Ovary (tissue), 9 donors: ENCODE data around the gene ATP8B3. TPM values are rescaled to one million over a fixed set of nuclear protein-coding genes. Genes with fewer than 3 reads are reported as not detected.

Experiments
- DNase-seq, 5 donors: peaks; one replicate each; pipeline ENCODE4 v3.0.0-alpha.2; 2019 to 2020
- H3K27ac ChIP-seq, 2 donors: fragments of 200-600 bp; one replicate each; pipeline versions ENCODE4 v1.5.1 to v1.8.0; 2019 to 2022
- H3K27me3 ChIP-seq: fragments of 200-600 bp; one replicate; pipeline ENCODE4 v1.8.0; 2022
- H3K36me3 ChIP-seq: fragments of 200-600 bp; sonication (generic); one replicate; pipeline ENCODE4 v1.5.1; 2019
- H3K4me1 ChIP-seq: one replicate; pipeline ENCODE4 v1.8.1; 2013; ENCODE audit warnings: mild to moderate bottlenecking, moderate library complexity; ENCODE audit not compliant: insufficient read depth
- H3K4me3 ChIP-seq: fragments of 200-600 bp; sonication (generic); one replicate; pipeline ENCODE4 v1.5.1; 2017
- H3K9me3 ChIP-seq, 2 donors: fragments of 200-600 bp in 1 of 2; sonication (generic) in 1 of 2; one replicate each; pipeline versions ENCODE4 v1.5.1 to v1.8.1; 2013 to 2019; ENCODE audit warnings: mild to moderate bottlenecking in 1 of 2, moderate library complexity in 1 of 2
- EP300 ChIP-seq: sonication (generic); formaldehyde crosslinking; IDR thresholded peaks from one replicate; pipeline ENCODE4 v1.6.1; 2017; ENCODE audit warnings: antibody characterized with exemption
- POLR2A ChIP-seq: fragments of 450-650 bp; IDR thresholded peaks from one replicate; pipeline ENCODE4 v1.6.1; 2017; ENCODE audit warnings: antibody characterized with exemption, mild to moderate bottlenecking, moderate library complexity
- WGBS, 3 donors: extraction: QIAGEN DNeasy Blood & Tissue Kit in 1 of 3; methylation state at CpG; one replicate each; pipeline versions ENCODE4 v1.1.5 to v1.1.7; 2013 to 2017; 5-methylcytosine and 5-hydroxymethylcytosine counted together
- intact Hi-C, 4 donors: fragments of 100-400 bp; cut with DNase I; formaldehyde crosslinking; loops; one replicate each; pipeline versions ENCODE4 v1.11.0 to v1.15.1; 2022 to 2023
- microRNA counts: library from miRNA; unstranded; fragments of <30 nt; microRNA quantifications from one replicate; lab custom pipeline; 2016
- microRNA-seq, 3 donors: library from miRNA; unstranded; fragments of <30 nt; microRNA quantifications; one replicate each; pipeline versions ENCODE4 to v1.2.0, GENCODE V29; 2019 to 2020
- polyA plus RNA-seq, 2 donors: library from polyadenylated mRNA; stranded (reverse); fragments of 200-250 nt in 1 of 2; fragments of 350-450 nt in 1 of 2; fragmentation: Illumina TruSeq in 1 of 2; extraction: RNeasy Lipid Tissue Mini Kit (QIAGEN cat#74804) in 1 of 2; gene quantifications; one replicate each; pipeline ENCODE4 v1.2.3, GENCODE V29; 2013 to 2014
- total RNA-seq, 7 donors: library from RNA; depleted of rRNA in 2 of 7; stranded (reverse); fragments of >200 nt in 2 of 7; fragmentation: NEBNext Ultra II Directional in 3 of 7; extraction: Animal tissue kit (Norgen Biotek cat#: 25700) in 3 of 7; gene quantifications; one replicate each; pipeline versions ENCODE4 v1.1.0 to v1.2.4, GENCODE V29; 2016 to 2023
- TF ChIP-seq, protein P1 (sequence below), 3 donors: fragments of 450-650 bp in 2 of 3; fragments of 200-600 bp in 1 of 3; IDR thresholded peaks; one replicate each; pipeline versions ENCODE4 v1.5.1 to v1.8.0; 2016 to 2022; ENCODE audit warnings: antibody characterized with exemption in 3 of 3, mild to moderate bottlenecking in 1 of 3
- donor health status: DM: no; HTN: no; CAD: no; lungs with moderate emphysema.
- donor health status: DM: no; HTN: no; CAD: no.
- donor health status: Bipolar disorder and iron deficiency.
- donor health status: DM: yes; HTN: yes; CAD: no.
- donor health status: DM: no; HTN: no; CAD: no.
- donor health status: DM: yes; HTN: yes; CAD: no.

ATP8B3 gene
- total and polyA plus RNA-seq, 9 donors, result 0.72 to 3.2 (median 1.5) TPM

DNA sequence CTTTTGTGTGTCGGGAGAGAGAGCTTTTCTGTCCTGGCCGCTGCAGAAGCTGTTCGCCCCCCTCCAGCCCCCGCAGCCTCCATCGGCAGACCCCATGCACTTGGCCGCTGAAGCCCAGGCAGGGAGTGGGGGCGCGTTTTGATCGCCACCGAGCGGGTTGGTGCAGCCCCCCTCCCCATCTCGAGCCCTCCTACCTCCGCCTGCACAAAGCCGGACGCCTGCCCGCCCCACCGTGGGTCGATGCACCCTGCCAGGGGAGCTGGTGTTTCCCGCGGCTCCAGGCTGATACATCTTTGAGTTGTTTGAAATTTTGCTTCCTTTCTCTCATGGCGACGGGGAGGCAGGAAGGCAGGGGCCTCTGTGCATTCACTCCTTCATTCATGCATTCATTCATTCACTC lies 75.1 kb downstream of the ATP8B3 start:
- H3K27me3 ChIP-seq, result no peaks in the 10 kb centered on the region

DNA sequence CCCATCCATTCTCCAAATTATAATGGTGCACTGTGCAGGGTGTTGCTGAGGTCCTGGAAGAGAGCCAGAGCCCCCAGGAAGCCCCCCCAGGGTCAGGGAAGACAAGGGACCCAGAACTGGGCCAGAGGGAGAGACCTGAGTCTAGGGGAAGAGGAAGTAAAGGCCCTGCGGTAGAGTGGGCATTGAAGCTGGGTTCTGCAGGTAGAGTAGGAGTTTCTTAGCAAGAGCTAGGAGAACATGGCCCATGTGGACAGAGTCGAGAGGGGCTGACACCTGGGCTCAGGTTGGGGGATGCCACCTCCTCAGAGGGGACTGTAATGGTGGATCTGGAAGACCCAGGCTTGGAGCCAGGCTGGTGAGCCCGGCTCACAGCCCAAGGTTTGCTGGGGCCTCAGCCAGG lies 75.8 kb downstream of the ATP8B3 start:
- Histone ChIP-seq H3K4me3 (no peak overlapping the region), H3K9me3 (peaks cover 0 to 3% of the 10 kb centered on the region in 2 donors), H3K27ac (no peak overlapping the region), H3K36me3 (no peaks in the 10 kb centered on the region), H3K4me1 (no peaks in the 10 kb centered on the region), H3K27me3 (no peaks in the 10 kb centered on the region)
- intact Hi-C loops, result no loop called here
- TF ChIP-seq EP300, result no peak
- TF ChIP-seq, protein P1, sequence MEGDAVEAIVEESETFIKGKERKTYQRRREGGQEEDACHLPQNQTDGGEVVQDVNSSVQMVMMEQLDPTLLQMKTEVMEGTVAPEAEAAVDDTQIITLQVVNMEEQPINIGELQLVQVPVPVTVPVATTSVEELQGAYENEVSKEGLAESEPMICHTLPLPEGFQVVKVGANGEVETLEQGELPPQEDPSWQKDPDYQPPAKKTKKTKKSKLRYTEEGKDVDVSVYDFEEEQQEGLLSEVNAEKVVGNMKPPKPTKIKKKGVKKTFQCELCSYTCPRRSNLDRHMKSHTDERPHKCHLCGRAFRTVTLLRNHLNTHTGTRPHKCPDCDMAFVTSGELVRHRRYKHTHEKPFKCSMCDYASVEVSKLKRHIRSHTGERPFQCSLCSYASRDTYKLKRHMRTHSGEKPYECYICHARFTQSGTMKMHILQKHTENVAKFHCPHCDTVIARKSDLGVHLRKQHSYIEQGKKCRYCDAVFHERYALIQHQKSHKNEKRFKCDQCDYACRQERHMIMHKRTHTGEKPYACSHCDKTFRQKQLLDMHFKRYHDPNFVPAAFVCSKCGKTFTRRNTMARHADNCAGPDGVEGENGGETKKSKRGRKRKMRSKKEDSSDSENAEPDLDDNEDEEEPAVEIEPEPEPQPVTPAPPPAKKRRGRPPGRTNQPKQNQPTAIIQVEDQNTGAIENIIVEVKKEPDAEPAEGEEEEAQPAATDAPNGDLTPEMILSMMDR (IDR thresholded peaks at IDR 0.05), result no peak
- TF ChIP-seq POLR2A, result no peak
- no peak for DNase-seq
- WGBS, 3 donors, result 50 to 57% (median 56%) methylated on average over 3 of the region's 3 CpGs

More for the DNA sequence above, 75.1 kb downstream of the ATP8B3 start:
- no peak for DNase-seq
- no peak overlapping the region for H3K4me3 ChIP-seq
- TF ChIP-seq POLR2A, result no peak
- TF ChIP-seq, protein P1 (IDR thresholded peaks at IDR 0.05), result no peak
- TF ChIP-seq EP300, result no peak
- no peaks in the 10 kb centered on the region for H3K36me3 ChIP-seq
- H3K27ac ChIP-seq, result no peak overlapping the region
- H3K9me3 ChIP-seq, result peaks cover 0 to 3% of the 10 kb centered on the region in 2 donors
- intact Hi-C loops, result no loop called here
- WGBS, 3 donors, result 16 to 22% (median 18%) methylated on average over 22 of the region's 22 CpGs
- H3K4me1 ChIP-seq, result no peaks in the 10 kb centered on the region

- no peaks in the 10 kb centered on the region for H3K36me3 ChIP-seq
- DNase-seq, result no peak
- H3K4me1 ChIP-seq, result no peaks in the 10 kb centered on the region
- TF ChIP-seq EP300, result no peak
- no peak for TF ChIP-seq POLR2A
- TF ChIP-seq, protein P1 (IDR thresholded peaks at IDR 0.05), result no peak
- H3K9me3 ChIP-seq, result no peaks in the 10 kb centered on the region
- H3K4me3 ChIP-seq, result no peak overlapping the region
- H3K27me3 ChIP-seq, result no peaks in the 10 kb centered on the region
- intact Hi-C loops, result no loop called here
- 6 to 7% (median 6%) methylated on average over 28 of the region's 28 CpGs for WGBS, 3 donors
- no peak overlapping the region for H3K27ac ChIP-seq
Measured at GRCh38 chr19:1734321-1734966, 77.6 kb downstream of the ATP8B3 start.

MicroRNAs encoded within 50 kb of the gene (microRNA counts, 767-probe panel; counts per million panel counts)
- 530 counts per million, percentile 78 among the panel's probes with 10 or more counts for microRNA hsa-miR-1909-3p (lab: Ali Mortazavi, UCI)

Small RNAs within 50 kb of the gene (microRNA-seq; reads per million reads assigned to microRNA genes)
- 0 to 0.18 (median 0.16) reads per million in 3 donors for gene MIR1909

Other genes with a start within 250 kb of the ATP8B3 start
- gene MEX3D, start 244.0 kb downstream of the ATP8B3 start, total RNA-seq, result 10 to 100 TPM; 20.9 to 54.4 (median 35.3) TPM
- gene MEX3D, start 244.0 kb downstream of the ATP8B3 start, polyA plus RNA-seq, result 10 to 100 TPM in 1 of 2 donors, 1 to 10 TPM in 1; 7.3 to 17.6 TPM
- gene MBD3, start 219.4 kb downstream of the ATP8B3 start, total RNA-seq, result 10 to 100 TPM; 53.3 to 94.7 (median 74.4) TPM
- gene MBD3, start 219.4 kb downstream of the ATP8B3 start, polyA plus RNA-seq, result 10 to 100 TPM in 1 of 2 donors, 1 to 10 TPM in 1; 2.1 to 74.3 TPM
- gene UQCR11, start 206.8 kb downstream of the ATP8B3 start, total RNA-seq, result 100 to 1,000 TPM in 3 of 7 donors, 10 to 100 TPM in 4; 39.5 to 132 (median 98.2) TPM
- gene UQCR11, start 206.8 kb downstream of the ATP8B3 start, polyA plus RNA-seq, result 10 to 100 TPM; 66.9 to 87.9 TPM
- 10 to 100 TPM; 28.0 to 85.3 (median 76.6) TPM for gene TCF3, start 159.7 kb downstream of the ATP8B3 start, total RNA-seq
- 10 to 100 TPM; 17.0 to 56.9 TPM for gene TCF3, start 159.7 kb downstream of the ATP8B3 start, polyA plus RNA-seq
- gene ONECUT3, start 58.8 kb downstream of the ATP8B3 start, total RNA-seq, result under 1 TPM in 1 of 7 donors, not detected in 6; 0.05 TPM
- gene ONECUT3, start 58.8 kb downstream of the ATP8B3 start, polyA plus RNA-seq, result not detected
- 10 to 100 TPM; 14.9 to 46.7 (median 30.4) TPM for gene REXO1, start 36.2 kb upstream of the ATP8B3 start, total RNA-seq
- gene REXO1, start 36.2 kb upstream of the ATP8B3 start, polyA plus RNA-seq, result 10 to 100 TPM in 1 of 2 donors, 1 to 10 TPM in 1; 4.8 to 21.5 TPM
- 10 to 100 TPM in 6 of 7 donors, 1 to 10 TPM in 1; 4.2 to 26.6 (median 14.4) TPM for gene KLF16, start 51.3 kb upstream of the ATP8B3 start, total RNA-seq
- gene KLF16, start 51.3 kb upstream of the ATP8B3 start, polyA plus RNA-seq, result 1 to 10 TPM in 1 of 2 donors, under 1 TPM in 1; 0.63 to 5.4 TPM
- gene ABHD17A, start 73.2 kb upstream of the ATP8B3 start, total RNA-seq, result 10 to 100 TPM; 54.2 to 87.3 (median 65.4) TPM
- gene ABHD17A, start 73.2 kb upstream of the ATP8B3 start, polyA plus RNA-seq, result 10 to 100 TPM in 1 of 2 donors, under 1 TPM in 1; 0.57 to 65.6 TPM
- 10 to 100 TPM in 1 of 7 donors, 1 to 10 TPM in 6; 2.6 to 13.7 (median 4.6) TPM for gene ADAT3, start 93.1 kb upstream of the ATP8B3 start, total RNA-seq
- 1 to 10 TPM in 1 of 2 donors, not detected in 1; 2.3 TPM for gene ADAT3, start 93.1 kb upstream of the ATP8B3 start, polyA plus RNA-seq
- gene SCAMP4, start 93.1 kb upstream of the ATP8B3 start, total RNA-seq, result 10 to 100 TPM; 32.0 to 87.0 (median 62.6) TPM
- 10 to 100 TPM; 11.7 to 31.1 TPM for gene SCAMP4, start 93.1 kb upstream of the ATP8B3 start, polyA plus RNA-seq
- gene CSNK1G2, start 128.9 kb upstream of the ATP8B3 start, total RNA-seq, result 10 to 100 TPM; 35.9 to 65.4 (median 50.7) TPM
- 10 to 100 TPM in 1 of 2 donors, 1 to 10 TPM in 1; 5.9 to 48.7 TPM for gene CSNK1G2, start 128.9 kb upstream of the ATP8B3 start, polyA plus RNA-seq
- 100 to 1,000 TPM in 1 of 7 donors, 10 to 100 TPM in 6; 47.8 to 131 (median 90.2) TPM for gene BTBD2, start 203.4 kb upstream of the ATP8B3 start, total RNA-seq
- gene BTBD2, start 203.4 kb upstream of the ATP8B3 start, polyA plus RNA-seq, result 10 to 100 TPM; 14.4 to 65.7 TPM
- gene MKNK2, start 239.0 kb upstream of the ATP8B3 start, total RNA-seq, result 100 to 1,000 TPM in 5 of 7 donors, 10 to 100 TPM in 2; 58.3 to 186 (median 122) TPM
- gene MKNK2, start 239.0 kb upstream of the ATP8B3 start, polyA plus RNA-seq, result 10 to 100 TPM; 22.1 to 69.5 TPM